ENCODE results near the gene TBCD.
"Not testable (repeated sequence)": the region's sequence is repeated elsewhere in the genome, so short reads cannot be mapped to it uniquely, and the experiment has no call there.

The TBCD gene

GRCh38 chr17:82960419-82961271 lies 208.8 kb downstream of the TBCD start:
- DNase-seq = peak in 9 of 42 donors; percentile 6 to 36 (median 15)
- intact Hi-C loops (cut with DNase I) = no loop called here

- intact Hi-C loops (cut with DNase I) = no loop called here
These were observed 209.7 kb downstream of the TBCD start for GRCh38 chr17:82961366-82962162.

GRCh38 chr17:82962163-82962720 lies 210.4 kb downstream of the TBCD start:
- peak in 5 of 42 donors; percentile 1 to 33 (median 19) for DNase-seq
- intact Hi-C loops (cut with DNase I) = no loop called here

More at GRCh38 chr17:82961366-82962162, 209.7 kb downstream of the TBCD start:
- peak in 9 of 42 donors; percentile 3 to 34 (median 10) for DNase-seq

GRCh38 chr17:82963104-82963950 lies 211.5 kb downstream of the TBCD start:
- peak in 40 of 42 donors; percentile 33 to 77 (median 58) for DNase-seq
- intact Hi-C loops (cut with DNase I) = no loop called here

GRCh38 chr17:82964451-82964850 lies 212.6 kb downstream of the TBCD start:
- intact Hi-C loops (cut with DNase I) = not testable (repeated sequence)

GRCh38 chr17:82964851-82965341 lies 213.0 kb downstream of the TBCD start:
- intact Hi-C loops (cut with DNase I) = no loop called here
- peak in 3 of 42 donors; percentile 12 to 19 (median 13) for DNase-seq

More at GRCh38 chr17:82964451-82964850, 212.6 kb downstream of the TBCD start:
- peak in 2 of 42 donors; percentile 18 to 27 for DNase-seq

GRCh38 chr17:82965371-82965770 lies 213.5 kb downstream of the TBCD start:
- intact Hi-C loops (cut with DNase I) = no loop called here
- peak in 3 of 42 donors; percentile 5 to 28 (median 23) for DNase-seq

GRCh38 chr17:82966415-82966814 lies 214.6 kb downstream of the TBCD start:
- DNase-seq = peak in 2 of 42 donors; percentile 24 to 25
- intact Hi-C loops (cut with DNase I) = no loop called here

- DNase-seq = peak in 1 of 42 donors; percentile 19
- intact Hi-C loops (cut with DNase I) = no loop called here
These were observed 215.6 kb downstream of the TBCD start for GRCh38 chr17:82967268-82968032.

GRCh38 chr17:82968033-82968841 lies 216.4 kb downstream of the TBCD start:
- DNase-seq = peak in 1 of 42 donors; percentile 32
- intact Hi-C loops (cut with DNase I) = not testable (repeated sequence)

- DNase-seq = peak in 1 of 42 donors; percentile 21
- intact Hi-C loops (cut with DNase I) = no loop called here
These were observed 218.2 kb downstream of the TBCD start for GRCh38 chr17:82970067-82970466.

GRCh38 chr17:82970818-82971590 lies 219.1 kb downstream of the TBCD start:
- intact Hi-C loops (cut with DNase I) = no loop called here
- DNase-seq = peak in 2 of 42 donors; percentile 22 to 24

- intact Hi-C loops (cut with DNase I) = no loop called here
- DNase-seq = no peak
These were observed 221.0 kb downstream of the TBCD start for GRCh38 chr17:82972836-82973372.

GRCh38 chr17:82973456-82974135 lies 221.7 kb downstream of the TBCD start:
- DNase-seq = no peak
- intact Hi-C loops (cut with DNase I) = no loop called here
